Astrocyte (in vitro differentiated cells and primary cell): ENCODE results near the gene ADGRB3. TPM values are rescaled to one million over a fixed set of nuclear protein-coding genes. Genes with fewer than 3 reads are reported as not detected.

Source experiments
- DNase-seq: peaks from one replicate; pipeline ENCODE4 v3.0.0-alpha.2; 2010; ENCODE audit warnings: low read depth
- FAIRE-seq: peaks from 2 replicates; lab custom pipeline; 2011; peaks lifted over from hg19 to GRCh38; lab: Jason Lieb, UNC
- H2AFZ ChIP-seq: 2 replicates; pipeline ENCODE4 v1.6.0; 2012; ENCODE audit warnings: low read depth, low read length, inconsistent platforms
- H3K27ac ChIP-seq: 2 replicates; pipeline ENCODE4 v1.5.1; 2011; ENCODE audit warnings: low read depth, low read length, inconsistent platforms
- H3K27me3 ChIP-seq: 2 replicates; pipeline ENCODE4 v1.6.0; 2011; ENCODE audit warnings: low read length, inconsistent platforms; ENCODE audit not compliant: insufficient read depth
- H3K36me3 ChIP-seq: 2 replicates; pipeline ENCODE4 v1.5.1; 2011; ENCODE audit warnings: low read length, inconsistent platforms; ENCODE audit not compliant: insufficient read depth
- H3K4me1 ChIP-seq: 2 replicates; pipeline ENCODE4 v1.5.1; 2011; ENCODE audit warnings: low read length, inconsistent platforms; ENCODE audit not compliant: insufficient read depth
- H3K4me2 ChIP-seq: 2 replicates; pipeline ENCODE4 v1.6.0; 2012; ENCODE audit warnings: low read length, inconsistent platforms
- H3K4me3 ChIP-seq: 2 replicates; pipeline ENCODE4 v1.5.1; 2011; ENCODE audit warnings: low read depth, mild to moderate bottlenecking, low read length, inconsistent platforms; ENCODE audit not compliant: insufficient read depth
- H3K79me2 ChIP-seq: 2 replicates; pipeline ENCODE4 v1.6.0; 2012; ENCODE audit warnings: mild to moderate bottlenecking, low read length, inconsistent platforms; ENCODE audit not compliant: insufficient read depth
- H3K9ac ChIP-seq: 2 replicates; pipeline ENCODE4 v1.6.0; 2012; ENCODE audit warnings: mild to moderate bottlenecking, low read length, inconsistent platforms
- H3K9me3 ChIP-seq: 2 replicates; pipeline ENCODE4 v1.5.1; 2012; ENCODE audit warnings: low read depth, mild to moderate bottlenecking, low read length, inconsistent platforms; ENCODE audit not compliant: insufficient read depth
- H4K20me1 ChIP-seq: 2 replicates; pipeline ENCODE4 v1.6.0; 2012; ENCODE audit warnings: low read length, inconsistent platforms; ENCODE audit not compliant: insufficient read depth
- H3K27ac Mint-ChIP-seq: one replicate; pipeline ENCODE4 v1.8.0; 2021; ENCODE audit warnings: mild to moderate bottlenecking, mixed read lengths; ENCODE audit not compliant: unreplicated experiment
- H3K27me3 Mint-ChIP-seq: one replicate; pipeline ENCODE4 v1.8.0; 2021; ENCODE audit warnings: low read depth, mixed read lengths; ENCODE audit not compliant: unreplicated experiment
- H3K36me3 Mint-ChIP-seq: one replicate; pipeline ENCODE4 v1.8.0; 2021; ENCODE audit warnings: low read depth, mixed read lengths; ENCODE audit not compliant: unreplicated experiment
- H3K4me1 Mint-ChIP-seq: one replicate; pipeline ENCODE4 v1.8.0; 2021; ENCODE audit warnings: low read depth, mixed read lengths; ENCODE audit not compliant: unreplicated experiment
- H3K4me3 Mint-ChIP-seq: one replicate; pipeline ENCODE4 v1.8.0; 2021; ENCODE audit warnings: mild to moderate bottlenecking, moderate library complexity, mixed read lengths; ENCODE audit not compliant: unreplicated experiment
- H3K9me3 Mint-ChIP-seq: one replicate; pipeline ENCODE4 v1.8.0; 2021; ENCODE audit warnings: mild to moderate bottlenecking, mixed read lengths; ENCODE audit not compliant: unreplicated experiment
- EZH2 ChIP-seq: IDR thresholded peaks from 2 replicates; pipeline ENCODE4 v1.6.1; 2012; ENCODE audit warnings: mild to moderate bottlenecking, low read length, inconsistent platforms; ENCODE audit not compliant: insufficient read depth
- total RNA-seq: library from RNA; stranded (reverse); gene quantifications from 2 replicates; pipeline ENCODE4 v1.2.1, GENCODE V29; 2021
- TF ChIP-seq, protein P1 (sequence below): IDR thresholded peaks from 2 replicates; pipeline ENCODE4 v1.5.1; 2011; ENCODE audit warnings: low read depth, mild to moderate bottlenecking, inconsistent platforms, low read length, moderate library complexity; ENCODE audit not compliant: insufficient read depth

Gene ADGRB3
- total RNA-seq, 1 donor from 2014 or later = 0.77 TPM

DNA sequence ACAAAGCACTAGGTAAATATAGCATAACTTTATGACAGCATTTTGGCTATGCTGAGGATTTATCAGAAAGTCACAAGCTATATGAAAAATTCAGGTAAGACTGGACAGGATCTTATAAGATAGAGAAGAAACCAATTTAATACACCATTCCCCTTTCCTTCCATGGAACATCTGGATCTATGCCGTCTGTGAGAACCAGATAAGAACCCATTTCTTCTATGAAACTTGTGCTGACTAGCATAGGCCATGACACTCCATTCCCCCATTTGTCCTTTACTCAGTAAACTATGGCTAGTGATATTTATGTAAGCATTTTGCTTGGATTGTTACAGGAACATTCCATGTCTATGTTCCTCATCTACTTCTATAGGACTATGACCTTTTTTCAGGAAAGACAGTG, 437.7 kb downstream of the ADGRB3 start:
- Histone ChIP-seq H3K27me3 (no peaks in the 10 kb centered on the region), H4K20me1 (no peaks in the 10 kb centered on the region), H3K4me3 (no peak overlapping the region), H3K79me2 (no peaks in the 10 kb centered on the region), H3K27ac (no peak overlapping the region), H3K9me3 (no peaks in the 10 kb centered on the region), H3K36me3 (no peaks in the 10 kb centered on the region), H3K4me2 (no peak overlapping the region), H3K9ac (no peak overlapping the region), H3K4me1 (no peaks in the 10 kb centered on the region), H2AFZ (no peak overlapping the region)
- DNase-seq (no peak), FAIRE-seq (no peak)
- Mint-ChIP-seq H3K27me3 (no peaks in the 10 kb centered on the region), H3K4me3 (no peak overlapping the region), H3K4me1 (peaks cover 16% of the 10 kb centered on the region), H3K27ac (no peak overlapping the region), H3K9me3 (no peaks in the 10 kb centered on the region), H3K36me3 (no peaks in the 10 kb centered on the region)
- TF ChIP-seq EZH2 = no peak
- TF ChIP-seq, protein P1, sequence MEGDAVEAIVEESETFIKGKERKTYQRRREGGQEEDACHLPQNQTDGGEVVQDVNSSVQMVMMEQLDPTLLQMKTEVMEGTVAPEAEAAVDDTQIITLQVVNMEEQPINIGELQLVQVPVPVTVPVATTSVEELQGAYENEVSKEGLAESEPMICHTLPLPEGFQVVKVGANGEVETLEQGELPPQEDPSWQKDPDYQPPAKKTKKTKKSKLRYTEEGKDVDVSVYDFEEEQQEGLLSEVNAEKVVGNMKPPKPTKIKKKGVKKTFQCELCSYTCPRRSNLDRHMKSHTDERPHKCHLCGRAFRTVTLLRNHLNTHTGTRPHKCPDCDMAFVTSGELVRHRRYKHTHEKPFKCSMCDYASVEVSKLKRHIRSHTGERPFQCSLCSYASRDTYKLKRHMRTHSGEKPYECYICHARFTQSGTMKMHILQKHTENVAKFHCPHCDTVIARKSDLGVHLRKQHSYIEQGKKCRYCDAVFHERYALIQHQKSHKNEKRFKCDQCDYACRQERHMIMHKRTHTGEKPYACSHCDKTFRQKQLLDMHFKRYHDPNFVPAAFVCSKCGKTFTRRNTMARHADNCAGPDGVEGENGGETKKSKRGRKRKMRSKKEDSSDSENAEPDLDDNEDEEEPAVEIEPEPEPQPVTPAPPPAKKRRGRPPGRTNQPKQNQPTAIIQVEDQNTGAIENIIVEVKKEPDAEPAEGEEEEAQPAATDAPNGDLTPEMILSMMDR = no peak

DNA sequence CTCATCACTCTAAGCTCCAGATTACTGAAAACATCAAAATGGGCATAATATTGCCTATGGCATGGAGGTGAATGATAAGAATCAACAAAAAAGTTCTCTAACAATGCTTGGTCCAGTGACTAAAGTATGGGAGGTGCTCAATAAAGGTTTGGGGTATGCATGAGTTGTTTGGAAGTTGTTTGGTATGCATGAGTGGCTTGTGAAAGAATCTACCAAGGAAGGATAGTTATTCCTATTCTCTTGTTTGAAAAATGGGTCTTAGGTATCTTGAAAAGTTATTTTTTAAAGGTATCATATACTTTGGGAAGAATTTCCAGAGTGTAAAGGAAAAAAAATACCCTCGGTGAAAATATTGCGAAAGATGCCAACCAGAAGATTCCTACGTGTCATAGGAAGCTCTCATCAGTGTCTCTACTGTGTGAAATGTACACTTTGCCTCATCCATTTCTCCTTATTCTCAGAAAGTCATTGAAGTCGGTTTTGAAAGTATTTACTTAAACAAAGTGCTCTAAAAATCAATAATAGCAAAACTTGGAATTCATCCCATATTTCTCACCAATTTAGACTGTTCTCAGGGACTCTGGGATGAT, 449.8 kb downstream of the ADGRB3 start:
- Mint-ChIP-seq H3K36me3 (no peaks in the 10 kb centered on the region), H3K27ac (peak overlapping the region; percentile 84), H3K4me3 (no peak overlapping the region), H3K9me3 (no peaks in the 10 kb centered on the region), H3K4me1 (peaks cover 31% of the 10 kb centered on the region), H3K27me3 (no peaks in the 10 kb centered on the region)
- FAIRE-seq (no peak), DNase-seq (peak; percentile 27)
- no peak for TF ChIP-seq EZH2
- TF ChIP-seq, protein P1 = no peak
- Histone ChIP-seq H3K4me2 (no peak overlapping the region), H3K36me3 (no peaks in the 10 kb centered on the region), H3K27ac (peak overlapping the region; percentile 24), H4K20me1 (no peaks in the 10 kb centered on the region), H3K79me2 (no peaks in the 10 kb centered on the region), H2AFZ (no peak overlapping the region), H3K4me3 (no peak overlapping the region), H3K4me1 (peaks cover 5% of the 10 kb centered on the region), H3K27me3 (no peaks in the 10 kb centered on the region), H3K9ac (no peak overlapping the region), H3K9me3 (no peaks in the 10 kb centered on the region)

DNA sequence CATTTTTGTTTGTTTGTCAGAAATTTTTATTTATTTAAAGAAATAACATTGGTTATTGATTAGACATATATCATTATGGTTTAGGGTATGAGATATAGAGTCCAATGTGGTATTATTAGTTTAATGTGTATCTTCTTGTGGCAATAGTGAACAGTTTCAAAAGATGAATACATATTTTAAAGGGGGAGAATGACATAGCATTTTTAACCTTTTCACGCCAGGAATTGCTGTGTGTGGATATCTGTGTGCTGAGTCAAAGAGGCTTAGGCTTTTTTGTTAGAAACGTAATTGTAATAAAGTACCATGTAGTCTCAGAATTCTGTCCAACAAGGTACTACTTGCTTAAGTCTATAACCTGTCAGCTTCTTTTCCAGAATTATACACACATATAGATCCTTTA, 451.6 kb downstream of the ADGRB3 start:
- FAIRE-seq (no peak), DNase-seq (peak; percentile 4)
- no peaks in the 10 kb centered on the region for H3K36me3 Mint-ChIP-seq
- Histone ChIP-seq H3K27ac (no peak overlapping the region), H3K4me2 (no peak overlapping the region), H2AFZ (no peak overlapping the region), H3K9me3 (no peaks in the 10 kb centered on the region), H3K4me1 (peaks cover 12% of the 10 kb centered on the region), H3K9ac (no peak overlapping the region), H3K4me3 (no peak overlapping the region), H3K27me3 (no peaks in the 10 kb centered on the region), H4K20me1 (no peaks in the 10 kb centered on the region), H3K36me3 (no peaks in the 10 kb centered on the region), H3K79me2 (no peaks in the 10 kb centered on the region)
- H3K4me3 Mint-ChIP-seq = no peak overlapping the region
- no peak for TF ChIP-seq EZH2
- TF ChIP-seq, protein P1 = no peak
- peaks cover 43% of the 10 kb centered on the region for H3K4me1 Mint-ChIP-seq
- peak overlapping the region; percentile 87 for H3K27ac Mint-ChIP-seq
- no peaks in the 10 kb centered on the region for H3K27me3 Mint-ChIP-seq
- H3K9me3 Mint-ChIP-seq = no peaks in the 10 kb centered on the region
